GM12872 (cell line): ENCODE data around the gene TSR2.

Experiments used
- CTCF ChIP-seq: IDR thresholded peaks from 3 replicates; pipeline ENCODE4 v1.5.1; 2011; ENCODE audit warnings: low read depth, mild to moderate bottlenecking, low read length, moderate library complexity; ENCODE audit not compliant: insufficient read depth

Gene TSR2

GRCh38 chrX:54419559-54420302 is 20.5 kb upstream of the TSR2 start:
- no peak for TF ChIP-seq CTCF

- TF ChIP-seq CTCF = no peak
These were observed 18.0 kb upstream of the TSR2 start for GRCh38 chrX:54422168-54422567.

- peak; percentile 47; the same call in 1 of the 3 replicates for TF ChIP-seq CTCF
These were observed 16.9 kb upstream of the TSR2 start for GRCh38 chrX:54423161-54423888.

GRCh38 chrX:54427837-54428424 is 12.3 kb upstream of the TSR2 start:
- TF ChIP-seq CTCF = no peak

GRCh38 chrX:54430519-54430918 is 9.7 kb upstream of the TSR2 start:
- TF ChIP-seq CTCF = no peak

- TF ChIP-seq CTCF = no peak
These were observed 5.1 kb upstream of the TSR2 start for GRCh38 chrX:54435121-54435520.

GRCh38 chrX:54442790-54443189 is 2.6 kb downstream of the TSR2 start:
- no peak for TF ChIP-seq CTCF
